GM12878 (cell line): ENCODE data around the gene MBNL3. TPM values are rescaled to one million over a fixed set of nuclear protein-coding genes. Genes with fewer than 3 reads are reported as not detected.

Experiments
- BHLHE40 ChIP-seq, 2 experiments: fragments of 450-650 bp in 1 of 2; IDR thresholded peaks; 2 replicates each; pipeline ENCODE4 v1.6.1; 2011 to 2017; ENCODE audit warnings: low read depth in 2 of 2, borderline replicate concordance in 1 of 2, improper control_type of control experiment in 1 of 2, low read length in 1 of 2, mild to moderate bottlenecking in 1 of 2
- CHD2 ChIP-seq: IDR thresholded peaks from 2 replicates; pipeline ENCODE4 v1.6.1; 2011; ENCODE audit warnings: low read depth, low read length, improper control_type of control experiment, borderline replicate concordance
- DPF2 ChIP-seq: fragments of 450-650 bp; IDR thresholded peaks from 2 replicates; pipeline ENCODE4 v1.6.1; 2017; ENCODE audit warnings: mild to moderate bottlenecking
- GABPA ChIP-seq: IDR thresholded peaks from 2 replicates; pipeline ENCODE4 v1.6.1; 2014; ENCODE audit warnings: antibody characterized with exemption, low read depth, mild to moderate bottlenecking, inconsistent platforms
- HDGF ChIP-seq: fragments of 450-650 bp; IDR thresholded peaks from 2 replicates; pipeline ENCODE4 v1.6.1; 2016; ENCODE audit warnings: antibody characterized with exemption
- IRF4 ChIP-seq: IDR thresholded peaks from 2 replicates; pipeline ENCODE4 v1.6.1; 2011; ENCODE audit warnings: low read depth, low read length
- KAT2A ChIP-seq: conservative IDR thresholded peaks from 2 replicates; pipeline ENCODE4 v1.6.1; 2011; ENCODE audit warnings: low read depth, low read length; ENCODE audit not compliant: control insufficient read depth
- MTA2 ChIP-seq: fragments of 450-650 bp; IDR thresholded peaks from 2 replicates; pipeline ENCODE4 v1.6.1; 2016; ENCODE audit warnings: low read depth, mild to moderate bottlenecking, moderate library complexity
- MYC ChIP-seq: IDR thresholded peaks from 2 replicates; pipeline ENCODE4 v1.6.1; 2011; ENCODE audit warnings: mild to moderate bottlenecking, low read length, moderate library complexity, inconsistent platforms; ENCODE audit not compliant: insufficient read depth, insufficient replicate concordance, insufficient read length, severe bottlenecking
- NFIC ChIP-seq: IDR thresholded peaks from 2 replicates; pipeline ENCODE4 v1.6.1; 2012; ENCODE audit warnings: low read depth, mild to moderate bottlenecking, inconsistent platforms, low read length, moderate library complexity
- NFXL1 ChIP-seq: fragments of 450-650 bp; IDR thresholded peaks from 2 replicates; pipeline ENCODE4 v1.6.1; 2017; ENCODE audit warnings: antibody characterized with exemption, mild to moderate bottlenecking, borderline replicate concordance
- POLR2AphosphoS5 ChIP-seq: IDR thresholded peaks from 2 replicates; pipeline ENCODE4 v1.6.1; 2011; ENCODE audit warnings: mild to moderate bottlenecking, low read length, inconsistent platforms
- SRF ChIP-seq, 2 experiments: IDR thresholded peaks; 2 replicates each; pipeline ENCODE4 v1.6.1; 2011; ENCODE audit warnings: low read depth in 2 of 2, low read length in 2 of 2, mild to moderate bottlenecking in 1 of 2, moderate library complexity in 1 of 2
- TBL1XR1 ChIP-seq: IDR thresholded peaks from 2 replicates; pipeline ENCODE4 v1.6.1; 2012; ENCODE audit warnings: low read depth, low read length, improper control_type of control experiment
- TCF12 ChIP-seq: IDR thresholded peaks from 2 replicates; pipeline ENCODE4 v1.6.1; 2011; ENCODE audit warnings: low read depth, mild to moderate bottlenecking, low read length
- TCF3 ChIP-seq: IDR thresholded peaks from 2 replicates; pipeline ENCODE4 v1.6.1; 2012; ENCODE audit warnings: low read depth, mild to moderate bottlenecking, low read length, borderline replicate concordance; ENCODE audit not compliant: insufficient read depth
- ZSCAN29 ChIP-seq: fragments of 450-650 bp; IDR thresholded peaks from 2 replicates; pipeline ENCODE4 v1.6.1; 2017; ENCODE audit warnings: mild to moderate bottlenecking, moderate library complexity
- polyA plus RNA-seq, 11 experiments: library from polyadenylated mRNA; depleted of rRNA in 4 of 11; unstranded in 6 of 11; stranded (reverse) in 5 of 11; fragments of >200 nt; fragmentation: Nextera tagmentation in 4 of 11; fragmentation: Illumina TruSeq in 1 of 11; extraction: Ambion mirVana in 4 of 11; extraction: Trizol in 1 of 11; gene quantifications; 1 replicate in 1 of 11; 2 replicates in 10 of 11; pipeline versions ENCODE4 v1.2.1 to v1.2.3, GENCODE V29; 2011 to 2016; ENCODE audit warnings: inconsistent platforms in 2 of 11, missing spikeins in 2 of 11, low read depth in 1 of 11
- total RNA-seq, 4 experiments: library from RNA; depleted of rRNA in 3 of 4; stranded (reverse); fragments of >200 nt in 3 of 4; fragmentation: Illumina TruSeq in 1 of 4; extraction: Trizol in 1 of 4; gene quantifications; 2 replicates each; pipeline versions ENCODE4 v1.2.1 to v1.2.3, GENCODE V29; 2013 to 2021
- TF ChIP-seq, protein P1 (sequence below): fragments of 450-650 bp; IDR thresholded peaks from 2 replicates; pipeline ENCODE4 v1.6.1; 2016; ENCODE audit warnings: mild to moderate bottlenecking, moderate library complexity, borderline replicate concordance
- TF ChIP-seq, protein P2 (sequence below): fragments of 450-650 bp; formaldehyde crosslinking; IDR thresholded peaks from 2 replicates; pipeline ENCODE4 v1.4.0; 2022; ENCODE audit warnings: mild to moderate bottlenecking, moderate library complexity
- TF ChIP-seq, protein P3 (sequence below): IDR thresholded peaks from 2 replicates; pipeline ENCODE4 v1.6.1; 2012; ENCODE audit warnings: low read depth, low read length, improper control_type of control experiment
- TF ChIP-seq, protein P4 (sequence below), 3 experiments: IDR thresholded peaks in 2 of 3; conservative IDR thresholded peaks in 1 of 3; 2 replicates each; pipeline ENCODE4 v1.5.1; 2011; ENCODE audit warnings: low read depth in 3 of 3, low read length in 3 of 3, mild to moderate bottlenecking in 3 of 3, control low read depth in 2 of 3, moderate library complexity in 2 of 3, inconsistent platforms in 1 of 3, mixed read lengths in 1 of 3; ENCODE audit not compliant: control insufficient read depth in 2 of 3, insufficient read depth in 1 of 3; ENCODE audit errors: extremely low read depth in 1 of 3

MBNL3 gene
- total and polyA plus RNA-seq, 10 of the 15 experiments (the other 5 are each of a cell fraction or from before 2014, with no cell fraction given): 3.4 to 33.1 (median 12.6) TPM

DNA sequence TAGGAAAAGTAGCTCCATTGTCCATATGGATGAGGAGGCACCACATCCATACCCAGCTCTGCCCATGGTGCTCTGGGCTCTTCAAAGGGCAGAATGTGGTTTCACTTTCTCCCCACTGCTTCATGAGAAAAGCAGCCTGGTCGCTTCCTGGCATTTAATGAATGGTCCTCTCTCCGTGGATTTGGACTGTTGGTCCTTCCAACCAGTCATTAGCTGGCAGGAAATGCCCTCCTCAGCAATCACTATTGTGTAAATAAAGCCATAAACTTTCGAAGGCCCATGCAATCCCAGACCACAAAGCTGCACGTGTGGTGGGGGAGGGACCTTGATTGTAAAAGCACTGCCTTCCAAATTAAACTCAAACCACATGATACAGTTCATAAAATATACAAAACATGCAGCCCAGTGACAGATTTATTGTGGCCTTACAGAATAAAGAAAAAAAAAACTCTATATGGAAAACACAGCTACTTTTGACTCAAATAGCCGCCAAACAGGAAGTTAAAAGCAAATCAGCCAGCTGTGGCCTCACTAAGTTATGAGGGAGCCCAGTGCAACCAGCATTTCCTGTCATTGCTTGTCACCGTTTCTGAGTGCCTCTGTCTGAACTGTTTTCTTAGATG lies 8.1 kb downstream of the MBNL3 start (continued):
- TF ChIP-seq, protein P1, sequence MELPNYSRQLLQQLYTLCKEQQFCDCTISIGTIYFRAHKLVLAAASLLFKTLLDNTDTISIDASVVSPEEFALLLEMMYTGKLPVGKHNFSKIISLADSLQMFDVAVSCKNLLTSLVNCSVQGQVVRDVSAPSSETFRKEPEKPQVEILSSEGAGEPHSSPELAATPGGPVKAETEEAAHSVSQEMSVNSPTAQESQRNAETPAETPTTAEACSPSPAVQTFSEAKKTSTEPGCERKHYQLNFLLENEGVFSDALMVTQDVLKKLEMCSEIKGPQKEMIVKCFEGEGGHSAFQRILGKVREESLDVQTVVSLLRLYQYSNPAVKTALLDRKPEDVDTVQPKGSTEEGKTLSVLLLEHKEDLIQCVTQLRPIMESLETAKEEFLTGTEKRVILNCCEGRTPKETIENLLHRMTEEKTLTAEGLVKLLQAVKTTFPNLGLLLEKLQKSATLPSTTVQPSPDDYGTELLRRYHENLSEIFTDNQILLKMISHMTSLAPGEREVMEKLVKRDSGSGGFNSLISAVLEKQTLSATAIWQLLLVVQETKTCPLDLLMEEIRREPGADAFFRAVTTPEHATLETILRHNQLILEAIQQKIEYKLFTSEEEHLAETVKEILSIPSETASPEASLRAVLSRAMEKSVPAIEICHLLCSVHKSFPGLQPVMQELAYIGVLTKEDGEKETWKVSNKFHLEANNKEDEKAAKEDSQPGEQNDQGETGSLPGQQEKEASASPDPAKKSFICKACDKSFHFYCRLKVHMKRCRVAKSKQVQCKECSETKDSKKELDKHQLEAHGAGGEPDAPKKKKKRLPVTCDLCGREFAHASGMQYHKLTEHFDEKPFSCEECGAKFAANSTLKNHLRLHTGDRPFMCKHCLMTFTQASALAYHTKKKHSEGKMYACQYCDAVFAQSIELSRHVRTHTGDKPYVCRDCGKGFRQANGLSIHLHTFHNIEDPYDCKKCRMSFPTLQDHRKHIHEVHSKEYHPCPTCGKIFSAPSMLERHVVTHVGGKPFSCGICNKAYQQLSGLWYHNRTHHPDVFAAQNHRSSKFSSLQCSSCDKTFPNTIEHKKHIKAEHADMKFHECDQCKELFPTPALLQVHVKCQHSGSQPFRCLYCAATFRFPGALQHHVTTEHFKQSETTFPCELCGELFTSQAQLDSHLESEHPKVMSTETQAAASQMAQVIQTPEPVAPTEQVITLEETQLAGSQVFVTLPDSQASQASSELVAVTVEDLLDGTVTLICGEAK: no peak
- TF ChIP-seq NFXL1 (no peak), MTA2 (peak; percentile 31), BHLHE40 (IDR thresholded peaks at IDR 0.05; ENCODE audit: borderline replicate concordance in 1 of 2, low read depth in 2 of 2, low read length in 1 of 2) (peak; percentile 95 to 96), ZSCAN29 (no peak), POLR2AphosphoS5 (0 out of 2 replicates have a peak, but pooled peaks have one; percentile 35), NFIC (peak; percentile 47; the same call in 1 of the 2 replicates), IRF4 (no peak), GABPA (peak; percentile 65; the same call in 1 of the 2 replicates), MYC (no peak), CHD2 (no peak), TBL1XR1 (no peak), HDGF (no peak), SRF (IDR thresholded peaks at IDR 0.05; ENCODE audit: low read depth in 2 of 2, low read length in 2 of 2) (no peak), KAT2A (no peak), DPF2 (0 out of 2 replicates have a peak, but pooled peaks have one; percentile 21), TCF12 (0 out of 2 replicates have a peak, but pooled peaks have one; percentile 54), TCF3 (0 out of 2 replicates have a peak, but pooled peaks have one; percentile 28)
- TF ChIP-seq, protein P2, sequence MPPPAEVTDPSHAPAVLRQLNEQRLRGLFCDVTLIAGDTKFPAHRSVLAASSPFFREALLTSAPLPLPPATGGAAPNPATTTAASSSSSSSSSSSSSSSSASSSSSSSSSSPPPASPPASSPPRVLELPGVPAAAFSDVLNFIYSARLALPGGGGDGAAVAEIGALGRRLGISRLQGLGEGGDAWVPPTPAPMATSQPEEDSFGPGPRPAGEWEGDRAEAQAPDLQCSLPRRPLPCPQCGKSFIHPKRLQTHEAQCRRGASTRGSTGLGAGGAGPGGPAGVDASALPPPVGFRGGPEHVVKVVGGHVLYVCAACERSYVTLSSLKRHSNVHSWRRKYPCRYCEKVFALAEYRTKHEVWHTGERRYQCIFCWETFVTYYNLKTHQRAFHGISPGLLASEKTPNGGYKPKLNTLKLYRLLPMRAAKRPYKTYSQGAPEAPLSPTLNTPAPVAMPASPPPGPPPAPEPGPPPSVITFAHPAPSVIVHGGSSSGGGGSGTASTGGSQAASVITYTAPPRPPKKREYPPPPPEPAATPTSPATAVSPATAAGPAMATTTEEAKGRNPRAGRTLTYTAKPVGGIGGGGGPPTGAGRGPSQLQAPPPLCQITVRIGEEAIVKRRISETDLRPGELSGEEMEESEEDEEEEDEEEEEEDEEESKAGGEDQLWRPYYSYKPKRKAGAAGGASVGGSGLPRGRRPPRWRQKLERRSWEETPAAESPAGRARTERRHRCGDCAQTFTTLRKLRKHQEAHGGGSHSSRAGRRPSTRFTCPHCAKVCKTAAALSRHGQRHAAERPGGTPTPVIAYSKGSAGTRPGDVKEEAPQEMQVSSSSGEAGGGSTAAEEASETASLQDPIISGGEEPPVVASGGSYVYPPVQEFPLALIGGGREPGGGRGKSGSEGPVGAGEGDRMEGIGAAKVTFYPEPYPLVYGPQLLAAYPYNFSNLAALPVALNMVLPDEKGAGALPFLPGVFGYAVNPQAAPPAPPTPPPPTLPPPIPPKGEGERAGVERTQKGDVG (CRISPR knock-in tag): no peak
- TF ChIP-seq, protein P3, sequence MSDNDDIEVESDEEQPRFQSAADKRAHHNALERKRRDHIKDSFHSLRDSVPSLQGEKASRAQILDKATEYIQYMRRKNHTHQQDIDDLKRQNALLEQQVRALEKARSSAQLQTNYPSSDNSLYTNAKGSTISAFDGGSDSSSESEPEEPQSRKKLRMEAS: peak; percentile 42; the same call in 1 of the 2 replicates
- TF ChIP-seq, protein P4, sequence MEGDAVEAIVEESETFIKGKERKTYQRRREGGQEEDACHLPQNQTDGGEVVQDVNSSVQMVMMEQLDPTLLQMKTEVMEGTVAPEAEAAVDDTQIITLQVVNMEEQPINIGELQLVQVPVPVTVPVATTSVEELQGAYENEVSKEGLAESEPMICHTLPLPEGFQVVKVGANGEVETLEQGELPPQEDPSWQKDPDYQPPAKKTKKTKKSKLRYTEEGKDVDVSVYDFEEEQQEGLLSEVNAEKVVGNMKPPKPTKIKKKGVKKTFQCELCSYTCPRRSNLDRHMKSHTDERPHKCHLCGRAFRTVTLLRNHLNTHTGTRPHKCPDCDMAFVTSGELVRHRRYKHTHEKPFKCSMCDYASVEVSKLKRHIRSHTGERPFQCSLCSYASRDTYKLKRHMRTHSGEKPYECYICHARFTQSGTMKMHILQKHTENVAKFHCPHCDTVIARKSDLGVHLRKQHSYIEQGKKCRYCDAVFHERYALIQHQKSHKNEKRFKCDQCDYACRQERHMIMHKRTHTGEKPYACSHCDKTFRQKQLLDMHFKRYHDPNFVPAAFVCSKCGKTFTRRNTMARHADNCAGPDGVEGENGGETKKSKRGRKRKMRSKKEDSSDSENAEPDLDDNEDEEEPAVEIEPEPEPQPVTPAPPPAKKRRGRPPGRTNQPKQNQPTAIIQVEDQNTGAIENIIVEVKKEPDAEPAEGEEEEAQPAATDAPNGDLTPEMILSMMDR (IDR thresholded peaks at IDR 0.05 in 2 of 3, conservative IDR thresholded peaks at IDR 0.05 in 1 of 3; ENCODE audit: control insufficient read depth in 2 of 3, extremely low read depth in 1 of 3, insufficient read depth in 1 of 3, low read depth in 3 of 3, low read length in 3 of 3): no peak
